ENCODE measurements around the gene CADPS. TPM values are rescaled to one million over a fixed set of nuclear protein-coding genes. Genes with fewer than 3 reads are reported as not detected.

Gene CADPS
- polyA plus RNA-seq, 2 of the 4 experiments (the other 2 are of a cell fraction): not detected

DNA sequence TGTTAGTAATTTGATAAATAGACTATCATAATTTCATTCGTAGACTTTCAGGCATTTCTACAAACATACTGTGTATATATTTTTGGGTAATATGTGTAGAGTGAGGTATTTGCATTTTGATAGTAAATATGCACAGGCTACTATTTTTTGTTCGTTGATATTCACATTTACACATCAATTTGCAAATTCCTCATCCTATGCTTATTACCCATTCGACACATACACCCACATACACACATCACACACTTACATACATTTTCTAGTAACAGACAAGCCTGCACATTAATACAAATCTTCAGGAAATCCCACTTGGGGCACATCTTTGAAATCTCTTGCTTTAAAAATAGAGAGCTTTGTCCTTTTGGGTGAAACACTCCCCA, 373.9 kb downstream of the CADPS start:
- 0% methylated on average over 3 of the region's 3 CpGs for WGBS (ENCODE audit: missing lambda C conversion rate)
- TF ChIP-seq RCOR1 (IDR thresholded peaks at IDR 0.05; ENCODE audit: low read depth, low read length) (no peak), TP53 (CRISPR knock-in tag; IDR thresholded peaks at IDR 0.05) (no peak), ELK1 (IDR thresholded peaks at IDR 0.05; ENCODE audit: low read depth, low read length) (no peak), RNF2 (IDR thresholded peaks at IDR 0.05; ENCODE audit: borderline replicate concordance, low read depth) (no peak), GATA3 (IDR thresholded peaks at IDR 0.05; ENCODE audit: borderline replicate concordance) (no peak)

GRCh38 chr3:62500556-62501288, 374.5 kb downstream of the CADPS start:
- Histone ChIP-seq H3K4me2 (no peak overlapping the region), H3K27ac (no peak overlapping the region), H3K4me1 (no peaks in the 10 kb centered on the region), H3K4me3 (no peak overlapping the region), H3K9me3 (no peaks in the 10 kb centered on the region)
- 19% methylated on average over 2 of the region's 2 CpGs for WGBS (ENCODE audit: missing lambda C conversion rate)
- ATAC-seq (no peak), FAIRE-seq (no peak), DNase-seq (ENCODE audit: low read depth in 1 of 2, low spot score in 1 of 2) (no peak)
- TF ChIP-seq ESRRA (IDR thresholded peaks at IDR 0.05; ENCODE audit: borderline replicate concordance, low read length): no peak
- no peak for TF ChIP-seq NR3C1 (IDR thresholded peaks at IDR 0.05)
- TF ChIP-seq FOXS1 (CRISPR knock-in tag; IDR thresholded peaks at IDR 0.05): no peak
- TF ChIP-seq ZNF302 (CRISPR knock-in tag; IDR thresholded peaks at IDR 0.05): no peak
- no peak for TF ChIP-seq CHD4 (IDR thresholded peaks at IDR 0.05; ENCODE audit: borderline replicate concordance)
- TF ChIP-seq NFE2L2 (conservative IDR thresholded peaks at IDR 0.05; ENCODE audit: low read length): no peak
- no peak for TF ChIP-seq MAFK (IDR thresholded peaks at IDR 0.05; ENCODE audit: partially characterized antibody)
- TF ChIP-seq CBX2 (IDR thresholded peaks at IDR 0.05; ENCODE audit: borderline replicate concordance, low read depth): no peak
- no peak for TF ChIP-seq HEYL (CRISPR knock-in tag; IDR thresholded peaks at IDR 0.05)
- TF ChIP-seq GATA3 (IDR thresholded peaks at IDR 0.05; ENCODE audit: borderline replicate concordance): no peak
- TF ChIP-seq RNF2 (IDR thresholded peaks at IDR 0.05; ENCODE audit: borderline replicate concordance, low read depth): no peak
- TF ChIP-seq RCOR1 (IDR thresholded peaks at IDR 0.05; ENCODE audit: low read depth, low read length): no peak
- no peak for TF ChIP-seq ELK1 (IDR thresholded peaks at IDR 0.05; ENCODE audit: low read depth, low read length)
- TF ChIP-seq SREBF2 (IDR thresholded peaks at IDR 0.05): no peak
- TF ChIP-seq JUN (IDR thresholded peaks at IDR 0.05): no peak
- TF ChIP-seq E2F6 (IDR thresholded peaks at IDR 0.05; ENCODE audit: borderline replicate concordance, low read depth): no peak
- TF ChIP-seq MYC (IDR thresholded peaks at IDR 0.05; ENCODE audit: borderline replicate concordance, low read length): no peak
- no peak for TF ChIP-seq KDM1A (IDR thresholded peaks at IDR 0.05; ENCODE audit: low read depth)
- ChIA-PET POLR2A (no interaction called here), CTCF (no interaction called here)

More for the DNA sequence above, 373.9 kb downstream of the CADPS start:
- ATAC-seq (no peak), DNase-seq (ENCODE audit: low read depth in 1 of 2, low spot score in 1 of 2) (no peak), FAIRE-seq (no peak)
- ChIA-PET CTCF (no interaction called here), POLR2A (no interaction called here)
- H3K4me2 ChIP-seq: no peak overlapping the region
- no peaks in the 10 kb centered on the region for H3K4me1 ChIP-seq
- H3K4me3 ChIP-seq: no peak overlapping the region
- no peaks in the 10 kb centered on the region for H3K9me3 ChIP-seq
- H3K27ac ChIP-seq: no peak overlapping the region

DNA sequence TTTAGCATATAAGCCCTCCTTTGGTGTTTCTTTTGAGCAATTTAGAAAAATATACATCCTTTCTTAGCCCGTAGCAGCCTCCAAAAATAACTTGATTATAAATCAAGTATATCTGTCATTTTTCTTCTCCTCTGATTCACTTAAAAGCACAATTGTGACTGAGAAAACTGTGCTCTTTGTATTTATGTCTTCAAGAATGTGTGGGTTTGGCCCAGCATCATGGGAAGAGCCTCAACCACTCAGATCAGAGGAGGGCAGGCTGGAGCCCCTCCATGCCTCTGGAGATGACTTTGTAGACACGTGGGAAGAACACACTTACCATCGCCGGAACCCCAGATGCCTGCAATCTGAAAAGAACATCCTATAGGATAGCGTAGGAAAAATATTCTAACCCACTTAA, 378.1 kb downstream of the CADPS start:
- no peak for ATAC-seq
- Histone ChIP-seq H3K4me1 (no peaks in the 10 kb centered on the region), H3K9me3 (no peaks in the 10 kb centered on the region), H3K4me2 (no peak overlapping the region), H3K27ac (no peak overlapping the region), H3K4me3 (no peak overlapping the region)
- 37% methylated on average over 5 of the region's 5 CpGs for WGBS (ENCODE audit: missing lambda C conversion rate)
- CTCF ChIA-PET: interaction anchor here (0.8 kb wide), 1 partner anchor 157 kb away, joined by 3 read pairs; no protein-coding TSS in a partner anchor
- no peak for DNase-seq (ENCODE audit: low read depth in 1 of 2, low spot score in 1 of 2)
- no peak for FAIRE-seq
- POLR2A ChIA-PET: no interaction called here
- TF ChIP-seq TFCP2L1 (CRISPR knock-in tag; IDR thresholded peaks at IDR 0.05) (no peak), NPAS2 (CRISPR knock-in tag; IDR thresholded peaks at IDR 0.05; ENCODE audit: borderline replicate concordance) (no peak), PHF8 (IDR thresholded peaks at IDR 0.05; ENCODE audit: borderline replicate concordance, low read depth) (no peak), RFX5 (IDR thresholded peaks at IDR 0.05) (no peak), SMC3 (IDR thresholded peaks at IDR 0.05) (no peak), CHD2 (IDR thresholded peaks at IDR 0.05; ENCODE audit: low read length, partially characterized antibody) (no peak), CEBPB (IDR thresholded peaks at IDR 0.05) (no peak), HDAC2 (IDR thresholded peaks at IDR 0.05) (no peak), MYC (IDR thresholded peaks at IDR 0.05; ENCODE audit: borderline replicate concordance, low read length) (no peak), E2F6 (IDR thresholded peaks at IDR 0.05; ENCODE audit: borderline replicate concordance, low read depth) (no peak), RNF2 (IDR thresholded peaks at IDR 0.05; ENCODE audit: borderline replicate concordance, low read depth) (no peak), POLR2A (IDR thresholded peaks at IDR 0.05; ENCODE audit: low read length) (no peak)
- TF ChIP-seq, protein P1, sequence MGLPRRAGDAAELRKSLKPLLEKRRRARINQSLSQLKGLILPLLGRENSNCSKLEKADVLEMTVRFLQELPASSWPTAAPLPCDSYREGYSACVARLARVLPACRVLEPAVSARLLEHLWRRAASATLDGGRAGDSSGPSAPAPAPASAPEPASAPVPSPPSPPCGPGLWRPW (IDR thresholded peaks at IDR 0.05): no peak
- TF ChIP-seq, protein P2, sequence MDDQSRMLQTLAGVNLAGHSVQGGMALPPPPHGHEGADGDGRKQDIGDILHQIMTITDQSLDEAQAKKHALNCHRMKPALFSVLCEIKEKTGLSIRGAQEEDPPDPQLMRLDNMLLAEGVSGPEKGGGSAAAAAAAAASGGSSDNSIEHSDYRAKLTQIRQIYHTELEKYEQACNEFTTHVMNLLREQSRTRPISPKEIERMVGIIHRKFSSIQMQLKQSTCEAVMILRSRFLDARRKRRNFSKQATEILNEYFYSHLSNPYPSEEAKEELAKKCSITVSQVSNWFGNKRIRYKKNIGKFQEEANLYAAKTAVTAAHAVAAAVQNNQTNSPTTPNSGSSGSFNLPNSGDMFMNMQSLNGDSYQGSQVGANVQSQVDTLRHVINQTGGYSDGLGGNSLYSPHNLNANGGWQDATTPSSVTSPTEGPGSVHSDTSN (IDR thresholded peaks at IDR 0.05): no peak

Data from A549 (cell line).